WTC11 (cell line): Measurements from ENCODE around the gene SRPK1.

Experiments used
- CBFB ChIP-seq: sonication (generic); formaldehyde crosslinking; IDR thresholded peaks from 2 replicates; pipeline ENCODE4 v1.8.1; 2022; ENCODE audit warnings: mild to moderate bottlenecking, low read depth, missing genetic modification reagents
- CTCF ChIP-seq: fragments of 200-600 bp; IDR thresholded peaks from 2 replicates; pipeline ENCODE4 v1.8.0; 2022; ENCODE audit warnings: antibody characterized with exemption
- E2F4 ChIP-seq: sonication (generic); formaldehyde crosslinking; IDR thresholded peaks from 2 replicates; pipeline ENCODE4 v1.8.1; 2022; ENCODE audit warnings: low read depth, mild to moderate bottlenecking, moderate library complexity, missing genetic modification reagents, borderline replicate concordance
- HMGXB4 ChIP-seq: sonication (generic); formaldehyde crosslinking; IDR thresholded peaks from 2 replicates; pipeline ENCODE4 v1.8.1; 2023; ENCODE audit warnings: mild to moderate bottlenecking, moderate library complexity, missing genetic modification reagents
- MXD4 ChIP-seq: fragments of 250-450 bp; sonication (Bioruptor Pico); IDR thresholded peaks from 2 replicates; pipeline ENCODE4 v1.8.0; 2021; ENCODE audit warnings: mild to moderate bottlenecking, moderate library complexity, borderline replicate concordance
- NR2C2 ChIP-seq: sonication (generic); formaldehyde crosslinking; IDR thresholded peaks from 2 replicates; pipeline ENCODE4 v1.8.0; 2022; ENCODE audit warnings: mild to moderate bottlenecking, missing genetic modification reagents
- SP1 ChIP-seq: sonication (generic); formaldehyde crosslinking; conservative IDR thresholded peaks from 2 replicates; pipeline ENCODE4 v1.8.1; 2022; ENCODE audit warnings: missing genetic modification reagents
- TP53 ChIP-seq: sonication (generic); formaldehyde crosslinking; IDR thresholded peaks from 2 replicates; pipeline ENCODE4 v1.8.1; 2023; ENCODE audit warnings: mild to moderate bottlenecking, missing genetic modification reagents
- USF2 ChIP-seq: sonication (generic); formaldehyde crosslinking; IDR thresholded peaks from 2 replicates; pipeline ENCODE4 v1.8.1; 2023; ENCODE audit warnings: mild to moderate bottlenecking, missing genetic modification reagents, moderate library complexity
- ZBTB21 ChIP-seq: sonication (generic); formaldehyde crosslinking; IDR thresholded peaks from 2 replicates; pipeline ENCODE4 v1.8.1; 2023; ENCODE audit warnings: mild to moderate bottlenecking, missing genetic modification reagents, borderline replicate concordance

- no peak for TF ChIP-seq NR2C2 (CRISPR knock-in tag)
- TF ChIP-seq CTCF, result no peak
- no peak for TF ChIP-seq USF2 (CRISPR knock-in tag)
- TF ChIP-seq ZBTB21 (CRISPR knock-in tag), result no peak
- no peak for TF ChIP-seq E2F4 (CRISPR knock-in tag)
- TF ChIP-seq CBFB, result no peak
- TF ChIP-seq HMGXB4 (CRISPR knock-in tag), result no peak
- TF ChIP-seq MXD4 (CRISPR knock-in tag), result no peak
- no peak for TF ChIP-seq TP53 (CRISPR knock-in tag)
- TF ChIP-seq SP1 (CRISPR knock-in tag), result no peak
Observed at GRCh38 chr6:35919085-35919826, 1.6 kb downstream of the SRPK1 start.
